Measurements from ENCODE around the gene CDC5L.

- TF ChIP-seq YY1 (IDR thresholded peaks at IDR 0.05; ENCODE audit: insufficient read depth, insufficient read length), result no peak
- TF ChIP-seq SUZ12 (IDR thresholded peaks at IDR 0.05; ENCODE audit: extremely low read depth, insufficient read depth, insufficient read length), result no peak
- TF ChIP-seq ZNF274 (IDR thresholded peaks at IDR 0.05; ENCODE audit: low read depth, low read length), result no peak
These were observed 27.9 kb downstream of the CDC5L start for GRCh38 chr6:44415449-44415848.
